Common myeloid progenitor, CD34-positive (primary cell): ENCODE data around the gene DNHD1.

Experiments used
- CTCF ChIA-PET: fragments of 350-600 bp; sonication (Branson Sonifier 250); formaldehyde crosslinking; loops from one replicate; lab custom pipeline; 2021; ENCODE audit warnings: antibody characterized with exemption; lab: Charles Lee
- POLR2A ChIA-PET: fragments of 350-600 bp; sonication (Branson Sonifier 250); formaldehyde crosslinking; loops from one replicate; lab custom pipeline; 2021; ENCODE audit warnings: antibody characterized with exemption; lab: Charles Lee
- DNase-seq, 3 donors: peaks; one replicate each; pipeline versions ENCODE4 v3.0.0 to v3.0.0-alpha.2; 2013
- H3K27ac ChIP-seq, 2 experiments: 1 replicate in 1 of 2; 2 replicates in 1 of 2; pipeline ENCODE4 v1.7.0; 2013; ENCODE audit warnings: inconsistent platforms in 2 of 2, low read length in 2 of 2, mild to moderate bottlenecking in 2 of 2, low read depth in 1 of 2, moderate library complexity in 1 of 2; ENCODE audit not compliant: severe bottlenecking in 2 of 2, insufficient read depth in 1 of 2, poor library complexity in 1 of 2
- H3K27me3 ChIP-seq, 5 experiments: replicated peaks in 2 of 5; 1 replicate in 3 of 5; 2 replicates in 2 of 5; pipeline versions ENCODE4 v1.6.1 to v1.7.0; 2013; ENCODE audit warnings: low read length in 4 of 5, mild to moderate bottlenecking in 2 of 5, moderate library complexity in 2 of 5, inconsistent platforms in 1 of 5; ENCODE audit not compliant: insufficient read depth in 5 of 5, control insufficient read depth in 4 of 5
- H3K36me3 ChIP-seq, 4 experiments: 1 replicate in 2 of 4; 2 replicates in 2 of 4; pipeline versions ENCODE4 v1.6.1 to v1.7.0; 2013; ENCODE audit warnings: low read length in 3 of 4, control low read depth in 1 of 4, mild to moderate bottlenecking in 1 of 4; ENCODE audit not compliant: control insufficient read depth in 4 of 4, insufficient read depth in 4 of 4
- H3K4me1 ChIP-seq, 4 experiments: 1 replicate in 3 of 4; 2 replicates in 1 of 4; pipeline versions ENCODE4 v1.6.1 to v1.7.1; 2013; ENCODE audit warnings: low read length in 3 of 4, mild to moderate bottlenecking in 3 of 4, control low read depth in 1 of 4, inconsistent platforms in 1 of 4, moderate library complexity in 1 of 4; ENCODE audit not compliant: control insufficient read depth in 4 of 4, insufficient read depth in 4 of 4; ENCODE audit errors: control extremely low read depth in 1 of 4
- H3K4me3 ChIP-seq, 7 experiments: 1 replicate in 4 of 7; 2 replicates in 3 of 7; pipeline versions ENCODE4 v1.5.1 to v1.7.0; 2013; ENCODE audit warnings: mild to moderate bottlenecking in 7 of 7, low read length in 6 of 7, moderate library complexity in 6 of 7, inconsistent platforms in 2 of 7, low read depth in 2 of 7, control low read depth in 1 of 7; ENCODE audit not compliant: insufficient read depth in 4 of 7, control insufficient read depth in 1 of 7; ENCODE audit errors: extremely low read depth in 1 of 7
- H3K9me3 ChIP-seq, 5 experiments: 1 replicate in 4 of 5; 2 replicates in 1 of 5; pipeline versions ENCODE4 v1.6.1 to v1.7.1; 2013; ENCODE audit warnings: low read length in 4 of 5, mild to moderate bottlenecking in 2 of 5, inconsistent platforms in 1 of 5, low read depth in 1 of 5, moderate library complexity in 1 of 5; ENCODE audit not compliant: control insufficient read depth in 4 of 5, insufficient read depth in 2 of 5; ENCODE audit errors: control extremely low read depth in 1 of 5
- WGBS: methylation state at CpG from one replicate; pipeline ENCODE4 v1.1.5; 2013; ENCODE audit not compliant: insufficient coverage; 5-methylcytosine and 5-hydroxymethylcytosine counted together

The DNHD1 gene

DNA sequence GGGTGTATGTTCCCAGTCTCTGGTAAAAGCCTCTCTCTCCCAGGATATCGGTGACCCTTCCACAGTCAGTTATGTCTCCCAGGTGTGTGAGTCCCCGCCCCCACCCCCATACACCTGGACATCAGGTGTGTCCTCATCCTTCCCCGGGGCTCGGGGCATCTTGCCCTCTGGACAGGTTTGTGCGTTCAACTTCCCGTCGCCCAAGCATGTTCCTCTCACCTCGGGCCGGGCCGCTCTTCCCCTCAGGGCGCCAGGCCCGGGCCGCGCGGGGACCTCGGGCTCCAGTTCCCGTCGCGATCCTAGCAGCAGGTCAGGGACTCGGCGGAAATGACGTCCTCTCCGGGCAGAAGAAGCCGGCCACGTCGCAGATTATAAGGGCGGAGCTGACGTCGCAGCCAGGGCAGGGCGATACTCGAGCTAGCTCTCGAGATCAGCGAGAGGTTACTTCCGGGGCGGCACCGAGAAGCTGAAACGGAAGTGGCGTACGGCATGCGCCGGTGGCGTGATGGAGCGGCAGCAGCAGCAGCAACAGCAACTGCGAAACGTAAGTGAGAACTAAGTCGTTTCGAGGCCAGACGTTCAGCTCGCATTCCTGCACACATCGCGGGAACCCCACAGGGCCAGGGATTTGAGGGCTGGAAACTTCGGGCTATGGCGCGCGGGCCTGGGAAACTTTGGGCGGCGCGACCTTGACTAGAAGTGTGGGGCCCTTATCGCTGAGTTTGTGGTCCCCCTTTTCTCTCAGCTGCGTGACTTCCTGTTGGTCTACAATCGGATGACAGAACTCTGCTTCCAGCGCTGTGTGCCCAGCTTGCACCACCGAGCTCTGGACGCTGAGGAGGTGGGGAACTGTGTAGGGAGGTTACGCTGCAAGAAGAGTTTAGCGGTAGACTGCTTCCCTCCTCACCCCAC, 15.8 kb upstream of the DNHD1 start, which contains the start of the genes ARFIP2 and TIMM10B:
Gene ARFIP2, minus strand, starts transcription at position 320 of the 912 bp plus-strand sequence. CDS start 910 bp downstream, outside the sequence.
Gene TIMM10B, plus strand, starts transcription at position 490 of the 912 bp plus-strand sequence. Its CDS starts 16 bp downstream, at position 506.
- CTCF ChIA-PET, result interaction anchor here (0.8 to 5.1 kb wide), 11 partner anchors 9 to 224 kb away, joined by 3 to 19 read pairs (median 5); partner anchors contain the start of genes DNHD1 and HPX

DNA sequence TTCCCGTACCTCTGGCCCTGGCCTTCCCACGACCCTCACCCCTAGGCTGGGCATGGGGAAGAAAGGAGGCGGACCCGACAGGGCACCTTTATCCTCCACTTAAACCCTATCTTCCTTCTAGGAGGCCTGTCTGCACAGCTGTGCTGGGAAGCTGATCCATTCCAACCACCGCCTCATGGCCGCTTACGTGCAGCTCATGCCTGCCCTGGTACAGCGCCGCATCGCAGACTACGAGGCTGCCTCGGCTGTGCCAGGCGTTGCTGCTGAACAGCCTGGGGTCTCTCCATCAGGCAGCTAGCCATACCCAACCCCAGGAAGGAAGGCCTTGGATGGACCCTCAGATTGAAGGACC, 15.2 kb upstream of the DNHD1 start:
- no peak for DNase-seq
- 12% methylated on average over 10 of the region's 13 CpGs for WGBS
- CTCF ChIA-PET, result interaction anchor here (0.8 to 5.1 kb wide), 13 partner anchors 8 to 223 kb away, joined by 3 to 19 read pairs (median 4); partner anchors contain the start of genes DNHD1 and HPX

More for the DNA sequence above, 15.8 kb upstream of the DNHD1 start, which contains the start of the genes ARFIP2 and TIMM10B:
- peak; percentile 98 to 99 (median 99) for DNase-seq
- Histone ChIP-seq H3K27ac (peak within 1 kb of the TSS; percentile 91 to 96), H3K9me3 (no peaks in the 10 kb centered on the region), H3K36me3 (peaks cover 17 to 66% (median 38%) of the 10 kb centered on the region in 4 experiments), H3K27me3 (no peaks in the 10 kb centered on the region), H3K4me3 (peak within 1 kb of the TSS; percentile 41 to 92 (median 78)), H3K4me1 (peaks cover 6 to 23% (median 21%) of the 10 kb centered on the region in 4 experiments)
- POLR2A ChIA-PET, result interaction anchor here (1.3 to 1.5 kb wide), 3 partner anchors 12 to 131 kb away, joined by 4 to 6 read pairs (median 5); partner anchors contain the start of gene TAF10
- under 1% methylated on average over 60 of the region's 66 CpGs for whole genome bisulfite sequencing

DNA sequence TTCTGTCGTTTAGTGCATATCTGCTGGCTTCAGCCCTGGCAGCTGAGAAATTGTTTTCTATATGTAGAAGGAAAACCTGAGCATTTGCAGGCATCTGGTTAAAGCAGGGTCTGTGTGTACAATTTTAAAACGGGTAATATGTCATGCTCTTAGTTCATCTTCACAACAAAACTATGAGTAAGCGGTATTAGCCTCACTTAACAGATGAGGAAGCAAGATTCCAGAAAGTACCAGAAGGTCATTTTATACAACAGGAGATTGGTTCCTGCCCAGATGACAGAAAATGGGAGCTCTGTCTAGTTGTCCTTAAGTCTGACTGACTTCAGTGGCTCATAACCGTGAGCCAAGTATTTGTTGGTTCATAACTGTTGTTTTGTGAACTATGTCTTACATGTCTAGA, 14.6 kb upstream of the DNHD1 start:
- WGBS, result 93% methylated on average over 3 of the region's 4 CpGs
- no peaks in the 10 kb centered on the region for H3K9me3 ChIP-seq
- no peaks in the 10 kb centered on the region for H3K27me3 ChIP-seq
- peak in 1 of 3 donors; percentile 33 for DNase-seq
- peaks cover 6 to 23% (median 21%) of the 10 kb centered on the region in 4 experiments for H3K4me1 ChIP-seq
- H3K36me3 ChIP-seq, result peaks cover 12 to 67% (median 37%) of the 10 kb centered on the region in 4 experiments
- peak overlapping the region in 6 of 7 experiments; percentile 41 to 92 (median 78) for H3K4me3 ChIP-seq
- ChIA-PET POLR2A (interaction anchor here (1.3 to 1.5 kb wide), 2 partner anchors 14 to 80 kb away, joined by 5 to 6 read pairs; no protein-coding TSS in a partner anchor), CTCF (interaction anchor here (1.0 to 5.1 kb wide), 11 partner anchors 8 to 222 kb away, joined by 3 to 19 read pairs (median 5); partner anchors contain the start of gene DNHD1)
- H3K27ac ChIP-seq, result peak overlapping the region; percentile 91 to 96

More for the DNA sequence above, 15.2 kb upstream of the DNHD1 start:
- Histone ChIP-seq H3K4me1 (peaks cover 6 to 23% (median 21%) of the 10 kb centered on the region in 4 experiments), H3K27me3 (no peaks in the 10 kb centered on the region), H3K9me3 (no peaks in the 10 kb centered on the region), H3K27ac (peak overlapping the region; percentile 91 to 96), H3K4me3 (peak overlapping the region; percentile 41 to 92 (median 78)), H3K36me3 (peaks cover 17 to 67% (median 39%) of the 10 kb centered on the region in 4 experiments)
- POLR2A ChIA-PET, result interaction anchor here (1.3 to 1.5 kb wide), 3 partner anchors 13 to 130 kb away, joined by 4 to 6 read pairs (median 5); partner anchors contain the start of gene TAF10

DNA sequence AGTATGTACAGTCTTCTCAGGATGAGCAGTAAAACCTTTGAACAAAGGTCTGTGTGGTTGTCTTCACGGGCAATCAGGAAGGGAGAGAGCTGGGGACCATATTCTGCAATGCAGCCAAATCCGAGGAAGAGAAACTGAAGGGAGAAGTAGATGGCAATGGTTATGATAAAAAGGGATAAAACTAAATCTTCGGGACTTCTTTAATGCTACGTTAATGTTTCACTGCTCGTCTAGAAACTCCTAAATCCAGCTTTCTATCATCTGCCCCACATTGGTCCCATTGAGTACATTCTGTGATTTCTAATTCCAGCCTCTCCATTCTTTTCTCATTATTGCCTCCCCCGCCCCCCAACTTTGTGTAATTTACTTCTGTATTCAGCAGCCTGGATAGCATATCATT, 14.1 kb upstream of the DNHD1 start:
- peaks cover 11 to 66% (median 36%) of the 10 kb centered on the region in 4 experiments for H3K36me3 ChIP-seq
- ChIA-PET POLR2A (interaction anchor here (0.5 to 0.6 kb wide), 2 partner anchors 215 to 722 kb away, joined by 3 read pairs; a partner anchor contains a TSS), CTCF (interaction anchor here (1.3 to 5.1 kb wide), 8 partner anchors 9 to 222 kb away, joined by 3 to 19 read pairs (median 4); partner anchors contain the start of gene DNHD1)
- H3K9me3 ChIP-seq, result no peaks in the 10 kb centered on the region
- peak overlapping the region in 1 of 2 experiments; percentile 96 for H3K27ac ChIP-seq
- H3K27me3 ChIP-seq, result no peaks in the 10 kb centered on the region
- WGBS, result 95% methylated on average over 5 of the region's 6 CpGs
- DNase-seq, result no peak
- H3K4me1 ChIP-seq, result peaks cover 6 to 23% (median 21%) of the 10 kb centered on the region in 4 experiments
- H3K4me3 ChIP-seq, result no peak overlapping the region

DNA sequence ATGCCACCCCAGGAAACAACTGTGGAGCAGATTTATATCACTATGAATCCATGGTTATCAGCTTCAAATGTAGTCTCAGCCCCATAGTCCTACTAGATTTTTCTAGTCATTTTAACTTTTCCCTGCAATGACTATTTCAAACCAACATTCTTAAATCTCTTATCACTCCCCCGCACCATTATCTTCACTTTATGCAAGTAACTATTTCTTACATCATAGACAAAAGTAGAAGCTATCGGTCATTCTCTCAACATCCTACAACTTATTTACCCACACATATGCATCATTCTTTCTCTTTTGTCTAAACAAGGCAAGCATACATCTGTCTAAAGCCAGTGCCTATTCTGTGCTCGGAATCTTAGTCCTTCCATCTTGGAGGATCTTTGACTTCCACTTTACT, 11.4 kb upstream of the DNHD1 start:
- Histone ChIP-seq H3K27ac (no peak overlapping the region), H3K9me3 (no peaks in the 10 kb centered on the region), H3K4me1 (peaks cover 6 to 15% (median 15%) of the 10 kb centered on the region in 4 experiments), H3K27me3 (no peaks in the 10 kb centered on the region), H3K4me3 (no peak overlapping the region), H3K36me3 (peaks cover 11 to 64% (median 40%) of the 10 kb centered on the region in 4 experiments)
- DNase-seq, result no peak
- POLR2A ChIA-PET, result interaction anchor here (1.2 kb wide), 1 partner anchor 10 kb away, joined by 5 read pairs; no protein-coding TSS in a partner anchor
- CTCF ChIA-PET, result interaction anchor here (0.9 to 5.1 kb wide), 4 partner anchors 10 to 101 kb away, joined by 3 to 19 read pairs (median 8); partner anchors contain the start of gene DNHD1
- WGBS, result 92% methylated on average over 3 of the region's 3 CpGs

DNA sequence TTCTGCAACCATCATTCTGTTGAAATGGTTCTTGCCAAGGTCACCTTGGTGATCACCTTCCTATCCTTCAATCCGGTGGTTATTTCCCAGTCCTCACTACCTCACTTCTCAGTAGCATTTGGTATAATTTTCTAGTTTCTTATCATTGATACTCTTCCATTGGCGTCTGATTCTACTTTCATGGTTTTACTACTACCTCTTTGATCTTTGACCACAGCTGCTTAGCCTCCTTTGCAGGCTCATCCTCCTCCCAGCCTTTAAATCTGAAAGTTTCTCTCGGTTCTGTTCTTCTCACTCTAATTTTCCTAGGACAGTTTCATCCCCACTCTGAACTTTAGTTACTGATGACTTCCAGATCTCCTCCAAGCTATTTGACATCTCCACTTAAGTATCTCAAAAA, 10.8 kb upstream of the DNHD1 start:
- ChIA-PET POLR2A (no interaction called here), CTCF (interaction anchor here (1.0 to 2.9 kb wide), 3 partner anchors 9 to 22 kb away, joined by 4 to 12 read pairs (median 4); partner anchors contain the start of gene DNHD1)
- Histone ChIP-seq H3K27me3 (no peaks in the 10 kb centered on the region), H3K36me3 (peaks cover 11 to 66% (median 41%) of the 10 kb centered on the region in 4 experiments), H3K27ac (no peak overlapping the region), H3K9me3 (no peaks in the 10 kb centered on the region), H3K4me3 (no peak overlapping the region), H3K4me1 (peaks cover 6 to 12% (median 11%) of the 10 kb centered on the region in 4 experiments)
- no peak for DNase-seq
- 96% methylated on average over 3 of the region's 3 CpGs for WGBS
